Measurements from ENCODE around the gene ETFRF1.

ETFRF1 gene

GRCh38 chr12:25248137-25248536 lies 53.1 kb downstream of the ETFRF1 start:
- TF ChIP-seq SUZ12 (IDR thresholded peaks at IDR 0.05; ENCODE audit: extremely low read depth, insufficient read depth, insufficient read length) (no peak), ZNF274 (IDR thresholded peaks at IDR 0.05; ENCODE audit: low read depth, low read length) (no peak), YY1 (IDR thresholded peaks at IDR 0.05; ENCODE audit: insufficient read depth, insufficient read length) (no peak)
- Histone ChIP-seq H3K4me3 (ENCODE audit: insufficient read length, low read depth) (no peak overlapping the region), H3K9me3 (ENCODE audit: insufficient read depth, low read length) (no peaks in the 10 kb centered on the region), H3K9ac (ENCODE audit: insufficient read length, low read depth) (no peak overlapping the region), H3K4me1 (ENCODE audit: insufficient read depth, insufficient read length) (no peaks in the 10 kb centered on the region), H3K36me3 (ENCODE audit: insufficient read depth, insufficient read length, low read length) (peaks cover 44% of the 10 kb centered on the region), H3K27me3 (ENCODE audit: insufficient read depth, insufficient read length) (peaks cover 17% of the 10 kb centered on the region)
- no peak for DNase-seq (ENCODE audit: low read depth, low spot score)

GRCh38 chr12:25248732-25249131 lies 53.7 kb downstream of the ETFRF1 start:
- Histone ChIP-seq H3K9me3 (ENCODE audit: insufficient read depth, low read length) (no peaks in the 10 kb centered on the region), H3K9ac (ENCODE audit: insufficient read length, low read depth) (no peak overlapping the region), H3K36me3 (ENCODE audit: insufficient read depth, insufficient read length, low read length) (peaks cover 38% of the 10 kb centered on the region), H3K4me1 (ENCODE audit: insufficient read depth, insufficient read length) (no peaks in the 10 kb centered on the region), H3K4me3 (ENCODE audit: insufficient read length, low read depth) (no peak overlapping the region), H3K27me3 (ENCODE audit: insufficient read depth, insufficient read length) (peaks cover 23% of the 10 kb centered on the region)
- TF ChIP-seq ZNF274 (IDR thresholded peaks at IDR 0.05; ENCODE audit: low read depth, low read length), result no peak
- TF ChIP-seq SUZ12 (IDR thresholded peaks at IDR 0.05; ENCODE audit: extremely low read depth, insufficient read depth, insufficient read length), result no peak
- no peak for TF ChIP-seq YY1 (IDR thresholded peaks at IDR 0.05; ENCODE audit: insufficient read depth, insufficient read length)
- no peak for DNase-seq (ENCODE audit: low read depth, low spot score)

DNA sequence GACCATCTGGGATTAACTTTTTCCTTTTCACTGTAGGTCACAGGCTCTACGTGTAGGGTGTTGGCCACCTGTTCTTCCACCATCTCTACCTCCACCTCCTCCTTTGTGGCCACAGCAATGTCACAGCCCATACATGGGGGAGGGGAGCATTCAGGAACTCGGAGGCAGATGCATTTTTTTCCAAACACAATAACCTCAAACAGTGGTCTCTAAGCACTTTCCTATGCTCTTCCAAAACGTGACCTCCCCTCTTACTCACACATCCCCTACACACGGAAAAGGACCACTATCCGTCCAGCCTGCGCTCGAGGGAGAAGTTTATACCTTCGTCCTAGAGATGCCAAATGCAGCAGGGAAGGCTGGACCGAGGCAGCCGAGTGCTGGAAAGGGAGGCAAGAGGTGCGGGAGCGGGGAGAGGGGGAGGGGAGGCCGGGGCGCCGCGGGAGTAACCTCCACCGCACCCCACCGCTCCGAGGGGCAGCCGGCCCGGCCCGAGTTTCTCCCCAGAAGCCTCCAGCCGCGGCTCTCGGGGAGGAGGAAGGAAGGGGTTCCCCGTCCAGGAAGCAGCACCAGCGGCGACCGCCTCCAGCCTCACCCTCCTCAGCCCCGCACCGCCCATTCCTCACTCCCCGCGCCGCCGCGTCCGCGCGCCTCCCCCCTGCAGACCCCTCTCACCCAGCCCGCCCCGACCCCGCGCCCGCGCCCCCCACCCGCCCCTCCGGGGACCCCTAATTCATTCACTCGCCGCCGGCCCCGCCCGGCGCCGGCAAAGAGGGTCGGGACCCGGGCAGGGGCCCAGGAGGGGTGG lies 55.1 kb downstream of the ETFRF1 start:
- peaks cover 23% of the 10 kb centered on the region for H3K27me3 ChIP-seq (ENCODE audit: insufficient read depth, insufficient read length)

DNA sequence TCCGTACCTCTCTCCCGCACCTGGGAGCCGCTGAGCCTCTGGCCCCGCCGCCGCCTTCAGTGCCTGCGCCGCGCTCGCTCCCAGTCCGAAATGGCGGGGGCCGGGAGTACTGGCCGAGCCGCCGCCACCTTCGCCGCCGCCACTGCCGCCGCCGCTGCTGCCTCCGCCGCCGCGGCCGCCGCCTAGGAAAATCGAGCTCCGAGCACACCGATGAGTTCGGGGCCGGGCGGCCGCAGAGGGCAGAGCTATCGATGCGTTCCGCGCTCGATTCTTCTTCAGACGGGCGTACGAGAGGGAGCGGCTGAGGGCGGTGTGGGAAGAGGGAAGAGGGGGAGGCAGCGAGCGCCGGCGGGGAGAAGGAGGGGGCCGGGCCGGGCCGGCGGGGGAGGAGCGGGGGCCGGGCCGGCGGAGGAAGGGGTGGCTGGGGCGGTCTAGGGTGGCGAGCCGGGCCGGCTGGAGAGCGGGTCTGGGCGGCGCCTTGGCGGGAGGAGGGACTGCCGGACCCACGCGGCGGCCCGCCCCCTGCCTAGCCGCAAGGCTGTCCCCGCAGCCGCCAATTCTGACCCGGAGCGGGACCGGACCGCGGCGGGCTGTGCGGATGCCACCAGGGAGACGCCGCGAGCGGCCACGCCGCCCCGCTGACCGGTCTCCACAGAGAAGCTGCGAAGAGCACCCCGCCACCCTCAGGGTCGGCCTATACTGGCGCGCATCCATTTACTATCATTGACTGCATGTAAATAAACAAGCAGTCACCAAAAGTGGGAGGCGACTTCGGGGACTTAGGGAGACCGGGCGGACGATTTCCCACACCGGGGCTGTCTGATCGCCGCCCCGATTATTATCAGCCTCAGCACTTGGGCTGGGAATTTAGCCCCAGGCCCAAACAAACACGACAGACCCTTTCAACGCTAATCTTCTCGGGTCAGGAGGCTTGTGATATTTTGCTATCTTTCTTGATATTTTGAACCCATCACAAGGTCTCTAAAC lies 56.0 kb downstream of the ETFRF1 start, which contains the start of gene KRAS:
TSS of gene KRAS (minus strand) at position 186 of the 987 bp plus-strand sequence.
- Histone ChIP-seq H3K27me3 (ENCODE audit: insufficient read depth, insufficient read length) (peaks cover 23% of the 10 kb centered on the region), H3K9ac (ENCODE audit: insufficient read length, low read depth) (peak within 1 kb of the TSS; percentile 90), H3K4me1 (ENCODE audit: insufficient read depth, insufficient read length) (no peaks in the 10 kb centered on the region), H3K9me3 (ENCODE audit: insufficient read depth, low read length) (no peaks in the 10 kb centered on the region), H3K4me3 (ENCODE audit: insufficient read length, low read depth) (peak within 1 kb of the TSS; percentile 87), H3K36me3 (ENCODE audit: insufficient read depth, insufficient read length, low read length) (peaks cover 24% of the 10 kb centered on the region)
- TF ChIP-seq YY1 (IDR thresholded peaks at IDR 0.05; ENCODE audit: insufficient read depth, insufficient read length), result no peak
- no peak for TF ChIP-seq ZNF274 (IDR thresholded peaks at IDR 0.05; ENCODE audit: low read depth, low read length)
- TF ChIP-seq SUZ12 (IDR thresholded peaks at IDR 0.05; ENCODE audit: extremely low read depth, insufficient read depth, insufficient read length), result no peak
- DNase-seq (ENCODE audit: low read depth, low spot score), result peak; percentile 100

More for the DNA sequence above, 55.1 kb downstream of the ETFRF1 start:
- Histone ChIP-seq H3K9ac (ENCODE audit: insufficient read length, low read depth) (peak overlapping the region; percentile 90), H3K4me1 (ENCODE audit: insufficient read depth, insufficient read length) (no peaks in the 10 kb centered on the region), H3K36me3 (ENCODE audit: insufficient read depth, insufficient read length, low read length) (peaks cover 24% of the 10 kb centered on the region), H3K4me3 (ENCODE audit: insufficient read length, low read depth) (peak overlapping the region; percentile 87), H3K9me3 (ENCODE audit: insufficient read depth, low read length) (no peaks in the 10 kb centered on the region)
- peak; percentile 52 for DNase-seq (ENCODE audit: low read depth, low spot score)
- TF ChIP-seq ZNF274 (IDR thresholded peaks at IDR 0.05; ENCODE audit: low read depth, low read length) (no peak), SUZ12 (IDR thresholded peaks at IDR 0.05; ENCODE audit: extremely low read depth, insufficient read depth, insufficient read length) (no peak), YY1 (IDR thresholded peaks at IDR 0.05; ENCODE audit: insufficient read depth, insufficient read length) (no peak)

GRCh38 chr12:25251769-25252168 lies 56.7 kb downstream of the ETFRF1 start:
- no peaks in the 10 kb centered on the region for H3K9me3 ChIP-seq (ENCODE audit: insufficient read depth, low read length)
- peak overlapping the region; percentile 77 for H3K9ac ChIP-seq (ENCODE audit: insufficient read length, low read depth)
- peak overlapping the region; percentile 82 for H3K4me3 ChIP-seq (ENCODE audit: insufficient read length, low read depth)
- no peaks in the 10 kb centered on the region for H3K4me1 ChIP-seq (ENCODE audit: insufficient read depth, insufficient read length)
- DNase-seq (ENCODE audit: low read depth, low spot score), result no peak
- TF ChIP-seq YY1 (IDR thresholded peaks at IDR 0.05; ENCODE audit: insufficient read depth, insufficient read length) (no peak), SUZ12 (IDR thresholded peaks at IDR 0.05; ENCODE audit: extremely low read depth, insufficient read depth, insufficient read length) (no peak)
- peaks cover 21% of the 10 kb centered on the region for H3K36me3 ChIP-seq (ENCODE audit: insufficient read depth, insufficient read length, low read length)
- peaks cover 23% of the 10 kb centered on the region for H3K27me3 ChIP-seq (ENCODE audit: insufficient read depth, insufficient read length)

- Histone ChIP-seq H3K4me3 (ENCODE audit: insufficient read length, low read depth) (no peak overlapping the region), H3K9ac (ENCODE audit: insufficient read length, low read depth) (no peak overlapping the region), H3K27me3 (ENCODE audit: insufficient read depth, insufficient read length) (peaks cover 23% of the 10 kb centered on the region), H3K9me3 (ENCODE audit: insufficient read depth, low read length) (no peaks in the 10 kb centered on the region), H3K36me3 (ENCODE audit: insufficient read depth, insufficient read length, low read length) (peaks cover 11% of the 10 kb centered on the region), H3K4me1 (ENCODE audit: insufficient read depth, insufficient read length) (no peaks in the 10 kb centered on the region)
- TF ChIP-seq YY1 (IDR thresholded peaks at IDR 0.05; ENCODE audit: insufficient read depth, insufficient read length), result no peak
- TF ChIP-seq ZNF274 (IDR thresholded peaks at IDR 0.05; ENCODE audit: low read depth, low read length), result no peak
- no peak for TF ChIP-seq SUZ12 (IDR thresholded peaks at IDR 0.05; ENCODE audit: extremely low read depth, insufficient read depth, insufficient read length)
- no peak for DNase-seq (ENCODE audit: low read depth, low spot score)
Measured at GRCh38 chr12:25252946-25253345, 57.9 kb downstream of the ETFRF1 start.

Data from NT2/D1 (cell line).